SH-SY5Y (cell line): Measurements from ENCODE around the gene COL8A1.

Experiments
- GATA2 ChIP-seq: IDR thresholded peaks from 2 replicates; pipeline ENCODE4 v1.6.1; 2011; ENCODE audit warnings: mild to moderate bottlenecking, low read depth, low read length
- GATA3 ChIP-seq: IDR thresholded peaks from 2 replicates; pipeline ENCODE4 v1.6.1; 2011; ENCODE audit warnings: low read depth, mild to moderate bottlenecking, low read length, moderate library complexity

GRCh38 chr3:99678023-99678422 is 39.6 kb downstream of the COL8A1 start:
- TF ChIP-seq GATA2 (no peak), GATA3 (no peak)
